HEK293 (cell line): ENCODE results near the gene HOXA11.
A peak's percentile ranks its signal among the peaks of the same experiment; 100 is the strongest.

Experiments used
- CTCF ChIA-PET: fragments of 350-600 bp; formaldehyde crosslinking; extraction: SDS; loops from one replicate; lab custom pipeline; 2021; ENCODE audit warnings: antibody characterized with exemption; lab: Yijun Ruan, JAX
- POLR2A ChIA-PET: fragments of 300-600 bp; formaldehyde crosslinking; extraction: SDS; loops from one replicate; lab custom pipeline; 2020; ENCODE audit warnings: antibody characterized with exemption, inconsistent platforms; lab: Yijun Ruan, JAX
- H3K27ac ChIP-seq: fragments of 200-500 bp; sonication (Bioruptor generic); 2 replicates; pipeline ENCODE4 v1.5.1; 2014; ENCODE audit warnings: low read depth, low read length, control low read depth, inconsistent platforms; ENCODE audit errors: extremely low read depth
- H3K36me3 ChIP-seq, 2 experiments: fragments of 200-500 bp in 1 of 2; sonication (Bioruptor generic) in 1 of 2; 1 replicate in 1 of 2; 2 replicates in 1 of 2; pipeline ENCODE4 v1.5.1; 2014 to 2017; ENCODE audit warnings: inconsistent platforms in 2 of 2, low read length in 2 of 2; ENCODE audit not compliant: control insufficient read depth in 2 of 2, insufficient read depth in 1 of 2
- H3K4me1 ChIP-seq: fragments of 200-500 bp; sonication (Bioruptor generic); 2 replicates; pipeline ENCODE4 v1.5.1; 2014; ENCODE audit warnings: mild to moderate bottlenecking, low read length, inconsistent platforms; ENCODE audit not compliant: control insufficient read depth, insufficient read depth
- H3K4me3 ChIP-seq: 2 replicates; pipeline ENCODE4 v1.5.1; 2011; ENCODE audit warnings: low read depth, mild to moderate bottlenecking, control low read depth, low read length, moderate library complexity
- H3K9me3 ChIP-seq: fragments of 200-500 bp; sonication (Bioruptor generic); 2 replicates; pipeline ENCODE4 v1.5.1; 2014; ENCODE audit warnings: low read depth, low read length, inconsistent platforms; ENCODE audit not compliant: control insufficient read depth, insufficient read depth
- BCL11A ChIP-seq: fragments of 450-650 bp; formaldehyde crosslinking; IDR thresholded peaks from 2 replicates; pipeline ENCODE4 v1.5.1; 2016; ENCODE audit warnings: low read depth, missing biosample characterization, missing genetic modification characterization
- CTCF ChIP-seq: fragments of 450-650 bp; formaldehyde crosslinking; IDR thresholded peaks from 2 replicates; pipeline ENCODE4 v1.5.1; 2016; ENCODE audit warnings: missing biosample characterization, missing genetic modification characterization
- FEZF1 ChIP-seq: fragments of 450-650 bp; formaldehyde crosslinking; IDR thresholded peaks from 2 replicates; pipeline ENCODE4 v1.5.1; 2016; ENCODE audit warnings: missing biosample characterization, missing genetic modification characterization
- KLF1 ChIP-seq: fragments of 450-650 bp; formaldehyde crosslinking; IDR thresholded peaks from 2 replicates; pipeline ENCODE4 v1.5.1; 2016; ENCODE audit warnings: missing biosample characterization, missing genetic modification characterization
- KLF10 ChIP-seq: fragments of 450-650 bp; IDR thresholded peaks from 2 replicates; pipeline ENCODE4 v1.5.1; 2018; ENCODE audit warnings: missing biosample characterization, mild to moderate bottlenecking, missing genetic modification characterization
- KLF7 ChIP-seq: fragments of 450-650 bp; formaldehyde crosslinking; IDR thresholded peaks from 2 replicates; pipeline ENCODE4 v1.5.1; 2016; ENCODE audit warnings: missing biosample characterization, missing genetic modification characterization, borderline replicate concordance
- KLF9 ChIP-seq: fragments of 450-650 bp; formaldehyde crosslinking; IDR thresholded peaks from 2 replicates; pipeline ENCODE4 v1.5.1; 2016; ENCODE audit warnings: missing biosample characterization, missing genetic modification characterization, low read depth
- ZBTB11 ChIP-seq: fragments of 450-650 bp; formaldehyde crosslinking; conservative IDR thresholded peaks from 2 replicates; pipeline ENCODE4 v1.5.1; 2016; ENCODE audit warnings: low read depth, missing biosample characterization, missing genetic modification characterization
- ZBTB17 ChIP-seq: fragments of 450-650 bp; formaldehyde crosslinking; IDR thresholded peaks from 2 replicates; pipeline ENCODE4 v1.5.1; 2016; ENCODE audit warnings: missing biosample characterization, missing genetic modification characterization
- ZBTB20 ChIP-seq: fragments of 450-650 bp; formaldehyde crosslinking; IDR thresholded peaks from 2 replicates; pipeline ENCODE4 v1.5.1; 2016; ENCODE audit warnings: missing biosample characterization, missing genetic modification characterization
- ZBTB26 ChIP-seq: fragments of 450-650 bp; formaldehyde crosslinking; optimal IDR thresholded peaks from 2 replicates; pipeline ENCODE3; 2016; ENCODE audit warnings: missing biosample characterization, mild to moderate bottlenecking, missing genetic modification characterization
- ZBTB8A ChIP-seq: fragments of 450-650 bp; formaldehyde crosslinking; IDR thresholded peaks from 2 replicates; pipeline ENCODE4 v1.5.1; 2016; ENCODE audit warnings: missing biosample characterization, missing genetic modification characterization
- ZIC2 ChIP-seq: fragments of 450-650 bp; formaldehyde crosslinking; IDR thresholded peaks from 2 replicates; pipeline ENCODE4 v1.5.1; 2016; ENCODE audit warnings: missing biosample characterization, missing genetic modification characterization
- ZNF335 ChIP-seq: fragments of 450-650 bp; formaldehyde crosslinking; conservative IDR thresholded peaks from 2 replicates; pipeline ENCODE4 v1.5.1; 2016; ENCODE audit warnings: missing biosample characterization, missing genetic modification characterization
- ZNF341 ChIP-seq: fragments of 450-650 bp; formaldehyde crosslinking; IDR thresholded peaks from 2 replicates; pipeline ENCODE4; 2016; ENCODE audit warnings: low read depth, missing biosample characterization, missing genetic modification characterization
- ZNF501 ChIP-seq: fragments of 450-650 bp; formaldehyde crosslinking; IDR thresholded peaks from 2 replicates; pipeline ENCODE4 v1.5.1; 2016; ENCODE audit warnings: missing biosample characterization, missing genetic modification characterization
- ZNF544 ChIP-seq: fragments of 450-650 bp; formaldehyde crosslinking; IDR thresholded peaks from 2 replicates; pipeline ENCODE4 v1.5.0; 2017; ENCODE audit warnings: missing biosample characterization, missing genetic modification characterization
- ZNF548 ChIP-seq: fragments of 450-650 bp; formaldehyde crosslinking; IDR thresholded peaks from 2 replicates; pipeline ENCODE4 v1.5.1; 2016; ENCODE audit warnings: missing biosample characterization, missing genetic modification characterization
- ZNF558 ChIP-seq: fragments of 450-650 bp; formaldehyde crosslinking; IDR thresholded peaks from 2 replicates; pipeline ENCODE4 v1.5.1; 2016; ENCODE audit warnings: missing biosample characterization, missing genetic modification characterization
- ZNF596 ChIP-seq: fragments of 450-650 bp; IDR thresholded peaks from 2 replicates; pipeline ENCODE4 v1.5.0; 2018; ENCODE audit warnings: missing biosample characterization, mild to moderate bottlenecking, missing genetic modification characterization, moderate library complexity
- ZNF621 ChIP-seq: fragments of 450-650 bp; formaldehyde crosslinking; IDR thresholded peaks from 2 replicates; pipeline ENCODE4 v1.5.1; 2017; ENCODE audit warnings: missing biosample characterization, missing genetic modification characterization
- ZNF677 ChIP-seq: fragments of 450-650 bp; IDR thresholded peaks from 2 replicates; pipeline ENCODE4 v1.5.0; 2018; ENCODE audit warnings: missing biosample characterization, mild to moderate bottlenecking, missing genetic modification characterization, moderate library complexity
- ZNF777 ChIP-seq: fragments of 450-650 bp; formaldehyde crosslinking; IDR thresholded peaks from 2 replicates; pipeline ENCODE4 v1.5.1; 2017; ENCODE audit warnings: missing biosample characterization, missing genetic modification characterization, borderline replicate concordance
- ZNF791 ChIP-seq: fragments of 450-650 bp; formaldehyde crosslinking; IDR thresholded peaks from 2 replicates; pipeline ENCODE4 v1.5.1; 2016; ENCODE audit warnings: missing biosample characterization, missing genetic modification characterization
- ZSCAN30 ChIP-seq: fragments of 450-650 bp; IDR thresholded peaks from 2 replicates; pipeline ENCODE4 v1.5.1; 2018; ENCODE audit warnings: missing biosample characterization, mild to moderate bottlenecking, missing genetic modification characterization, moderate library complexity
- ZXDB ChIP-seq: fragments of 450-650 bp; formaldehyde crosslinking; IDR thresholded peaks from 2 replicates; pipeline ENCODE4 v1.5.1; 2016; ENCODE audit warnings: missing biosample characterization, missing genetic modification characterization

Gene HOXA11

GRCh38 chr7:27188386-27189294 lies 3.6 kb upstream of the HOXA11 start (continued):
- no peak for TF ChIP-seq ZNF548 (tag by site-specific recombination)
- no peak for TF ChIP-seq ZNF544
- no peak for TF ChIP-seq KLF1 (tag by site-specific recombination)
- TF ChIP-seq BCL11A (tag by site-specific recombination) = 0 out of 2 replicates have a peak, but pooled peaks have one; percentile 15
- TF ChIP-seq KLF10 (tag by site-specific recombination) = 0 out of 2 replicates have a peak, but pooled peaks have one; percentile 7

GRCh38 chr7:27187475-27188385 lies 2.7 kb upstream of the HOXA11 start:
- CTCF ChIA-PET = interaction anchor here (0.6 to 1.6 kb wide), 9 partner anchors 8 to 909 kb away, joined by 3 to 10 read pairs (median 4); partner anchors contain the start of gene HOXA5
- H3K4me1 ChIP-seq = peaks cover 24% of the 10 kb centered on the region
- peak overlapping the region; percentile 79 for H3K27ac ChIP-seq
- H3K9me3 ChIP-seq = no peaks in the 10 kb centered on the region
- POLR2A ChIA-PET = interaction anchor here (0.5 to 7.6 kb wide), 6 partner anchors 8 to 307 kb away, joined by 3 to 237 read pairs (median 16); partner anchors contain the start of genes HOXA10 and HOXA13
- peaks cover 4 to 9% of the 10 kb centered on the region in 2 experiments; a peak in 2 of 3 replicates for H3K36me3 ChIP-seq
- peak overlapping the region; percentile 46 for H3K4me3 ChIP-seq
- 0 out of 2 replicates have a peak, but pooled peaks have one; percentile 17 for TF ChIP-seq ZXDB (tag by site-specific recombination)
- peak; percentile 89 for TF ChIP-seq ZNF341 (tag by site-specific recombination)
- no peak for TF ChIP-seq ZNF677
- TF ChIP-seq ZBTB26 (tag by site-specific recombination) = peak; percentile 18
- TF ChIP-seq ZNF621 (tag by site-specific recombination) = no peak
- TF ChIP-seq ZBTB8A (tag by site-specific recombination) = peak; percentile 93
- TF ChIP-seq ZNF791 (tag by site-specific recombination) = no peak
- TF ChIP-seq CTCF (tag by site-specific recombination) = peak; percentile 56; the same call in 1 of the 2 replicates
- TF ChIP-seq ZNF558 (tag by site-specific recombination) = no peak
- TF ChIP-seq KLF9 (tag by site-specific recombination) = peak; percentile 49; the same call in 1 of the 2 replicates
- peak; percentile 67 for TF ChIP-seq FEZF1 (tag by site-specific recombination)
- peak; percentile 40; the same call in 1 of the 2 replicates for TF ChIP-seq ZBTB20 (tag by site-specific recombination)
- TF ChIP-seq ZNF501 (tag by site-specific recombination) = no peak
- peak; percentile 37 for TF ChIP-seq ZBTB11 (tag by site-specific recombination)
- peak; percentile 75 for TF ChIP-seq ZBTB17
- 0 out of 2 replicates have a peak, but pooled peaks have one; percentile 41 for TF ChIP-seq ZIC2 (tag by site-specific recombination)
- no peak for TF ChIP-seq ZNF596 (tag by site-specific recombination)
- peak; percentile 27 for TF ChIP-seq ZNF335 (tag by site-specific recombination)
- TF ChIP-seq ZSCAN30 = peak; percentile 22; the same call in 1 of the 2 replicates
- TF ChIP-seq ZNF777 (tag by site-specific recombination) = peak; percentile 15; the same call in 1 of the 2 replicates
- TF ChIP-seq KLF7 (tag by site-specific recombination) = peak; percentile 12; the same call in 1 of the 2 replicates
